GM19467 (cell line): ENCODE results near the gene ICAM1.

Source experiments
- ATAC-seq: cut with Tn5 transposase; IDR thresholded peaks from one replicate; pipeline ENCODE4 v1.9.1; 2021; ENCODE audit warnings: mild to moderate bottlenecking, moderate library complexity; ENCODE audit not compliant: unreplicated experiment

ICAM1 gene

DNA sequence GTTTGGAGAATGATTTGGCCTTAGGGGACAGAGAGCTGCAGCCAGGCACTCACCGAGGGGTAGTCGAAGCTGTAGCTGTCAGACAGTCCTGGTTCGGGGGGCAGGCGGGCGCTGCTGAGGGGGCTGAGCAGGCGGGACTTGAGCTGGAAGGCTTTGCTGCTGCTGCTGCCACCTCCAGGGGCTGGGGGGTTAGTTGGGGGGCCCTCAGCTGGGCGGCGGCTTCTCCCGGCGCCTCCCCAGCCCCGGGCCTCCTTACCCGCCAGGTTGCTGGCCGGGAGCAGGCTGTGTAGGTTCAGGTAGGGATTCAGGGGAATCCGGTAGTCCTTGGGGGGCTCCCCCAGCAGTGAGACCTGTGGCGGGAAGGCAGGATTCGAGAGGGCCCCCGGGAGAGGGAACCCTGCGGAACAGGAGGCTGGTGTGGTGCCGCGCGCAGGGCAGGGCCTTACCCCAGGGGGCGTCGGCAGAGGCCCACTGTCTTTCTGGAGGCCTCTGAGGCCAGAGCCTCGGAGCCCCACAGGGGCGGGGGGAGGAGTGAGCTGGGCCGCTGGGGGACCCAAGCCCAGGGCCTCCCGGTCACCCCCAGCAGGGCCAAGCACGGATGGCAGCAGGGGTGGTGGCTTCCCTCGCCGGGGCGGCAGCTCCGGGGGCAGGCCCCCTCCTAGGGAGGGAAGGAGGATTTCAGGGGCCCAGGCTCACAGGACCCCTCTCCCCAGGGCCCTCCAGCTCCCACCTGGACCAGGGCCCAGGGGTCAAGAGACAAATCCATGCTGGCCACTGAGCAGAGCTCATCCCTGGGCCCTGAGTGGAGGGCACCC is 49.9 kb downstream of the ICAM1 start:
- no peak for ATAC-seq

DNA sequence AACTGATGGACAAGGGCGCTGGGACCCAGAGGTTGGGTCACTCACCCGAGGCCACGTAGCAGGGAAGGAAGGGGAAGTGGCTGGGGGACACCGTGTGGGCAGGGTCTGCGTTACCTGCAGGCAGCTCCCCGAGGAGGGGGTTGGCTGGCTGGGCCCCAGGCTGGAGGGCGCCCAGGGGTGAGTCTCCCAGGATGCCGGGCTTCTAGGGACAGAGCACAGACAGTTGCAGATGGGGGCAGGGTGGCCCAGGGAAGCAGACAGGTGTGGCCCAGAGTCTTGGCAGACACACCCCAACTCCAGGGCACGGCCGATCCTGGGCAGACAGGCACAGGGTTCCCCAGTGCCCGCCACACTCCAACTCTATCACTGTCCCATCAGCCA is 50.5 kb downstream of the ICAM1 start:
- ATAC-seq: no peak

DNA sequence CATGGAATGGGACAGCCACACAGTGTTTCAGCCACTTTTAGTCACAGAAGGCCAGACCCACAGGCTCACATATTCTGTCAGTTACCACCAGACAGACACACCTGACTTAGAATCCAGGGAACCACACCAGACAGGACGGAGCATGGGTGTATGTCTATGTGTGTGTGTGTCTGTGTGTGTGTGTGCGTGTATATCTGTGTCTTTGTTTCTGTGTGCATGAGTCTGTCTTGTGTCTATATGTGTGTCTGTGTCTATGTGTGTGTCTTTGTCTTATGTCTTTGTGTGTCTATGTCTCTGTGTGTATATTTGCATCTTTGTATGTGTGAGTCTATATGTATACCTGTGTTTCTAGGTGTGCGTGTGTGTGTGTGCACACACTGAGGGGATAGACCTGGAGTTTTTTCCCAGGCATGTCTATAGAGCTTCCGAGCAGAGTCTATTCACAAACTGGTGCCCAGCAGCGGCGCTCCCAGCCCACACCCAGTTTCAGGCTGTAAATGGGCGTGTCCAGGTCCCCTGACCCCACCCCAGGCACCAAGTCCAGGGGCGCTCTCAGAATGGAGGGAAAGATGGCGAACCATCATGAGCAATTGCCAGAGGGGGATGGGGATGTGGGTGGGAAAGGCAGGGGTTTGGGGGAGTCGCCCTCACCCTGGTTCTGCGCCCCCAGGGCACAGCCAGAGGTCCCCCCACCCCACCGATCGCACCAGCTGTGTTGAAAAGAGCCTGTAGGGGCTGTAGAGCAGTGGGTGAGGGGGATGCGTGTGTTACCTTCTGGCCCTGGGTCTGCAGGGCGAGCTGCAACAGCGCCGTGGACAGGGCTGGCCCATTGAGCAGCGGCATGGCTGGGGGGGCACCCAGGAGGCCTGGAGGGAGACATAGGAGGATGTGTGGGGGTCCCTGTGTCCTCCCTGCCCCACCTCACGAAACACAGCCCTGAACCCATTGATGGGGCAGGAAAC is 51.2 kb downstream of the ICAM1 start:
- ATAC-seq: no peak

DNA sequence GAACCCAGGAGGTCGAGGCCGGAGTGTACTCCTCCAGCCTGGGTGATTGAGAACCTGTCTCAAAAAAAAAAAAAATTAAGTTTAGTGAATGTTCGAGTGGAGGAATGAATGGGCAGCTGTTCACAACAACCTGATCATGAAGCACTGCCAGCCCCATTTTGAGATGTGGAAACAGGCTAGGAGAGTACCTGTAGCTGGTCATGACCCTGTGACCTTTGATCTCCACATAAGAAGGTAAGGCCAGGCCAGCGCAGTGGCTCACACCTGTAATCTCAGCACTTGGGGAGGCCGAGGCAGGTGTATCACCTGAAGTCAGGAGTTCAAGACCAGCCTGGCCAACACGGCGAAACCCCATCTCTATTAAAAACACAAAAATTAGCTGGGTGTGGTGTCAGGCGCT is 54.8 kb downstream of the ICAM1 start:
- no peak for ATAC-seq

DNA sequence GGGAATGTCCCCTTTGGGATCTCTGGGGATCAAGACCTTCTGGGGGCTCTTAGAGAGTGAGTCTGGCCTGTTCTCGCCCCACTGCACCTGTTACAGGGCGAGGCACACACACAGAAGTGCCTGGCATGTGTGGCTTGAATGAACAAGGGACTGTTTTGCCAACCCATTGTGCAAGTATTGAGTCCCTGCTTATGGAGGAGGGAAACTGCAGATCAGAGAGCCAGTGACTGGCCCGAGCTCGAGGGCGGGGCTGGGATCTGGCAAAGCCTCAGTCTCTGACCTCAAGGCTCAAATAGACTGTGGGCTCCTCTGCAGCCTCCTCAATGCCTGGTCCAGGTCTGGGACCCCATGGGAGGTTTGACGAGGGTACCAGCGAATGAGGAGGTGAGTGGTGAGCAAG is 56.9 kb downstream of the ICAM1 start:
- no peak for ATAC-seq

DNA sequence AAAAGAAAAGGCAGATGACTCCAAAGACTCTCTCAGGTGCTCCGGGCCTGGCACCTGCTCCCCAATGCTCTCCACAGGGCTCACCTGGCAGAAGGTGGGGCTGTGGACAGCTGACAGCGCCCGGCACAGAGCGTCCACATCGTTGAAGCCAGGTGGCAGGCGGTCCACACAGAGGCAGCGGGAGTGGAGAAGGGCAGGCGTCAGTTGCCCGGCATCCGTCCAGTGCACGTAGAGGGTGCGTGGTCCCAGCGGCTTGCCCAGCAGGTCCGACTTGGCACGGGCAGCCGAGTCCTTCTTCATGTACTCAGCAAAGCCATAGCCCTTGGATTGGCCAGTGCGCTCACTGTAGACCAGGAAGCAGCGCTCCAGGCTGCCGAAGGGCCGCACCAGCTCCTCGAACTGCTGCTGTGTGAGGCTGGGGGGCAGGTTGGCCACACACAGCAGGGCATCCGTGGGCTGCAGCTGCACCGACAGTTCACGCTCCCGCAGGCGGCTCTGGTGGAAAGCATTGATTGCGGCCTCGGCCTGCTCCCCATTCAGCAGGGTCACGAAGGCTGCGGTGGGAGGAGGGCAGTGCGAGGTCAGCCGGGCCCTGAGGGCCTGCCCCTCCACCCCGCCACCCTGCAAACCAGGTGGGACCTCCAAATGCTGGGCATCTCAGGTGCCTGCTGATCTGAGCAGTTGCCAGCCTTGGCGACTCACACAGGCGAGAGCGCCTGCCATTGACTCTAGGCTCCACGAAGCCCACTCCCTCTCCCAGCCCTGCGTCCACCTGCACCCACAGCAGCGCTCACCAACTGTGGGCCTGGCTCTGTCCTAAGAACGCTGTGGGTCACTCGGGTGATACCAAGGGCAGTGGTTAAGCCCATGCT is 57.9 kb downstream of the ICAM1 start:
- ATAC-seq: no peak

DNA sequence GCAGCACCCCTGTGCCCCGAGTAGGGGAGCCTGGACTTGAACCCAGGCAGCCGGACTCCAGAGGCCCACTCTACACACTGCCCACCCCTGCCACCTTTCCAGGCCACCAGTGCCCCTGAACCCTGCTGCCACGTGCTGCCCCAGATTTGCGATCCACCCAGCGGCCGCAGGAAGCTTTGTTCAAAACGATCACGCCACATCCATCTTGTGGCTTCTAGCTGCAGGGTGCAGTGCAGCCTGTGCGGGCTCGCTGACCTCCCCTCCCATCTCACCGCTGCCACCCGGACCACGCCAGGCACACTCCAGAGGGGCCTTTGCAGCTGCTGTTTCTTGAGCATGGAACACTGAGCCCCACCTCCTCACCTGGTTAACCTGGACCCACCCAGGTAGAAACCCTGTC is 58.6 kb downstream of the ICAM1 start:
- no peak for ATAC-seq

DNA sequence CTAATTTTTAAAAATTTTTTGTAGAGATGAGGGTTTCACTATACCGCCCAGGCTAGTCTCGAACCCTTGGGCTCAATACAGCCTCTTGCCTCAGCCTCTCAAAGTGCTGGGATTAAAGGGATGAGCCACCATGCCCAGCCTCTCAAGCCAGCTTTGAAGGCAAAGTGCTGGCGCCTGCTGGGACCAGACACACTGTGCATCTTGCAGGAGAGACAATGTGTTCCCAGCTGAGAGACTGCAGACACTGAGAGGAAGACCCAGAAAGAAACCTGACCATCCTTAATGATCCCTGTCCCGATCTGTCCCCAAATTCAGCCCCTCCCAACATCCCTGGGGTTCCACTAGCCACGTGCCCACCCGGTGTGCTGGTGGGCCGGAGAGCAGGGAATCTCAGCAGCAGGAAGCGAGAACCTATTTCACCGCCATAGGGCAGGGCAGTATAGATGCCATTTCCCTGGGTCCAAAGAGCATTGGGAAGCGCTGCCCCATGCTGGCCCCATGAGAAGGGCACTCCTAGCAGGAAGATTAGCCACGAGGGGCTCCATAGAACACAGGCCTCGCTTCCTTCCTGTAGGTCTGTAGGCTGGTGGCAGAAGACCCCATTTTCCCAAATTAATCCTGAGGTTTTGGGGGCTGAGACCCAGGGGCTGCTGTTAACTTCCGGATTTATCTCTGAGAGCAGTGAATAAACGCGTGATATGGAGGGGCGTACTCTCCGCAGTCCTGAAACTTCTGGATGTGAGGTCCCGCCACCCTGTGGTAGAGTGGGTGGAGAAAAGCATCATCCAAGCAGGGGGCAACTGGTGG is 61.4 kb downstream of the ICAM1 start:
- ATAC-seq: no peak

DNA sequence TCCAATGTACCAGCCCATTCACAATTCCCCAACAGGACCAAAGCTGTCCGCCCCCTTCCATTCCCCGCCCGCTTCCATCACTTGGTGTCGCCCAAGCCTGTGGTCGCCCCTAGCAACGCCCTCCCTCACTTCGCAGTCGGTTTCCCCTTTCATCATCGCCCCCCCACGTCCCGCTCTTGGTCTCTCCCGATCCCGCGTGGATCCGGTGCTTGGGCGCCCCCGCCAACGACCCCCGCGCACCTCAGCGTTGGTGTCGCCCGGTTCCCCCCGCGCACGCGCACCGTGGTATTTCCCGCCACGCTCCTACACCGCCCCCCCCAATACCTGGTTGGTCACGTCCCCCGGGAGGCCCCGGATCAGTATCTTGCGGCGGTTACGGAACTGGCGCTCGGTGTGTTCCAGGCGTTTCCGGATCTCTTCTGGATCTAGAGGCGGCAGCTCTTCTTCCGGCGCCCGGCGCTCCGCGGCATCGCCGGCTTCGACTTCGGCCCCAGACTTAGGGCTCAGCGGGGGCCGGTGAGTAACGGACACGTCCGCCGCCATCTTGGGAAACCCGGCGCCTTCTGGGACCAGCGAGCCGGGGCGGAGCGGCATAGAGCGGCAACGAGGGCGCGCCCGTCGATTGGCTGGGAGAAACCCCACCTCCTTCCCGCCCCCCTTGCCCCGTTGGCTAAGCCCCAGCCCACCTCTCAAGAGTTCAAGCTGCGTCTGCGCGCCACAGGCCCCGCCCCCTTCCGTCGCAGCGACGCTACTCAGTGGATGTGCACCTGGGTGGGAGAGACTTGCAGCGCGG is 62.2 kb downstream of the ICAM1 start, which contains the start of gene RAVER1:
RAVER1 (minus strand) TSS at position 565 of the 793 bp plus-strand sequence; CDS start at position 543, 22 bp downstream.
- ATAC-seq: peak; percentile 89

DNA sequence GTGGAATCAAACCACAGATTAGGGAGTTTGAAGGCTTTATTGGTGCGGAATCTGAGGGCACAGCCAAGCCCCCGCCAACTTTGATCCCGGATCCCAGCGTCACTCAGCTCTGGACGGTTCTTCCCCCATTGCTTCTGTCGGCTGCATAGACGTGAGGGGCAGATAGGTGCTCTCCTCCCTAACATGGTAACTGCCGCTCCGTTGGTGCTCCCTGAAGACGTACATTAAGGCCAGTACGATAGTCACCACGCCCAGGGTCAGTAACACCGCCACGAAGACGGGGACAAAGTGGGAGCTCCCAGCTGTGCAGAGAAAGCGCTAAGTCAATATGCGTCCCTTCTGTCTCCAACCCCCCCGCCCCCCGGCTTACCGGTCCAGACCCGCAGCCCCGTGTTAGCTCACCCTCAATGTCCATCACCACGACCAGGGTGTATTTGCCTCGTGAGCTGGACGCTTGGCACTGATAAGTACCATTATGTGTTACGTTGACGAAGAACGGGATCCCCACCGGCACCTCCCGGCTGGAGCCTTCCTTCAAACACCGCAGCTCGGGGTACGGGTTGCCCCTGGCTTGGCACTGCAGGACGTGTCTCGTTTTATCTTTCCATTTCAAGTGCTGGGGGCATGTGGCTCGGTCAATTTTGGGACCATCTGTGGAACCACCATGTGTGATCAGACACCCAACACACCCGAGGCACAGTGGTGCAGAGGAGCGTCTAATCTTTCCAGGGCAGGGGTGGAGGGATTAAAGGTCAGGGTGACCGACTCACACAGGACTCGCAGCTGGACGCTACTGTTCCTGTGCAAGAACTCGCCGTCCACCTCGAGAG is 63.1 kb downstream of the ICAM1 start:
- ATAC-seq: no peak

DNA sequence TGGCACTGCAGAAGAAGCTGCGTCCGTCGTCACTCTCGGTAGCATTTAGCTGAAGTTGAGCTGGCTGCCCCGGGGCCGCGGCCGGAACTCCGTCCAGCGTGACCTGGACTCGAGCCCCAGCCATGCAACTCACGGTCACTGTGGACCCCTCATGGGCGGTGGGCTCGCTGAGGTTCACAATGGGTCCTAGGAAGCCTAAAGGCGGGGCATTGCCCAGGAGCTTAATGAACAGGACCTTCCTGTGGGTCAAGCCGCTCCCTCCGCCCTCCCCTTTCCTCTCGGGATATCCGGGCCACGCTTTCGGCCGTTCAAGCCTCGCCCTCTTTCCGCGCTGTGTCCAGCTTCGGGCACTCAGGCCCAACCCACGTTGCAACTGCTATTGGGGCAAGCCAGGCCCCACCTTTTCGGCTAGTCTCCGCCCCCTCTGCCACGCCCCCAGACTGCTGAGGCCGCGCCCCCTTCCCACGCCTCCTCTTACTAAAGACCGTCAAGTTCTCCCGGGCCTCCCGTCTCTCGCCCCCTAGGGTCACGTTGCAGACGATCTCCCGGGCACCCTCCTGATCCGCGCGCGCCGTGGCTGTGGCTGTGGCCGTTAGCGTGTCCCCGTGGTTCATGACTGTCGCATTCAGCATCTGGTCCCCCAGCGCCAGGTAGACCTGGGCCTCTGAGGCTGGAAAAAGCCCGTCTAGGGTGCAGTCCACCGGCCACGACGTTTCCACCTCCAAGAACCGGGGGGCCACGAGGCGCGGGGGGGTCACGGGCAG is 63.9 kb downstream of the ICAM1 start:
- ATAC-seq: no peak

DNA sequence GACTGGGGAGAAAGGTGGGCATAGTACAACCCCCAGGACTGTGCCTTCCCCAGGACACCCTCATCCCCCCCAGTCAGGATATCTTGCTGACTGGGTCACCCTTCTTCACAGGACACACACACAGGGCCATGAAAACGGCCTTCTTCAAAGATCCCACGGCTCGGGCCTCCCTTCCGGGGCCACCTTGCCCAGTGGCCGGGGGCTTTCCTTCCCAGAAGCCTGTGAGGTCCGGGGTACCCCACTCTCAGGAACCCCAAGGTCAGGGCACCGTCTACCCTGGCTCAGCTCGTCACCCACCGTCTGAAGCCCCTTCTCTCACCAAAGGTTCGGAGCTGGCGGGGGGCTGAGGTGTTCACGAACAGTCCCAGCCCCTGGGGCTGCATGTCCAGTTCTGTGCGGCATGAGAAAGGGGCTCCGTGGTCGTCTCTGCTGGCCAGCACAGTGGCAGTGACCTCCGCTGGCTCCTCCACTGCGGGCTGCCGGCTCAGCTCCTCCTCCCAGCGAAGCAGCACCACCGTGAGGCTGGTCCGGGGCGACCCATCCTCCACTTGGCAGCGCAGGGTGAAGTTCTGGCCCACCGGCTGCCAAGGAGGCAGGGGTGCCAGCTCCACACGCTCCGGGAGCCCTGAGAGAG is 64.5 kb downstream of the ICAM1 start:
- no peak for ATAC-seq
